Measurements from ENCODE around the gene PLCB4.

PLCB4 gene

DNA sequence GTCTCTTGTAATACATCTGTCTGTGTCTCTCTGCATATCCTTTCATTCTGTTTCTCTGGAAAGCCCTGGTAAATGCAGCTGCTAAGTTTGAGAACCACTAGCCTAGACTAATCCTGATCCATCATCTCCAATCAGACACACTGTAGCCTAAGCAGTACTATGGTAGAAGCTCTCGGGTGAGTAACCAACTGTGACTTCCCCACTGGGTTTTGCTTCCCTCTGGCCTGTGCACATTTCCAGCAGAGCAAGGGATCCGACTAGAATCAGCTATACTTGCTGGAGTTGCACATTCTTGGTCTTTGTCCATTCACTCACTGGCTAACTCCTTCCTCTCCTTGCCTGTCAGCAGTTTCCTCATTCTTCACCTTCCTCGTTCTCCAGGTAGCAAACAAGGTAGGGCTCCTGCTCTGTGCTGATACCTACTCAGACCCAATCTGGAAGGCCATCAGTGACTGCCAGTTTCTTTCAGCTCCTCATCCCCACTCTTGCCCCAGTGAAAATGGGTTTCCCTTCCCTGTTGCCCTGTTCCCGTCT lies 184.2 kb downstream of the PLCB4 start:
- Histone ChIP-seq H3K4me1 (ENCODE audit: control insufficient read depth, insufficient read depth, low read length) (no peaks in the 10 kb centered on the region), H3K27ac (ENCODE audit: extremely low read depth, low read depth, low read length) (no peak overlapping the region), H3K9me3 (ENCODE audit: control insufficient read depth, insufficient read depth, low read depth, low read length) (no peaks in the 10 kb centered on the region), H3K36me3 (ENCODE audit: control insufficient read depth in 2 of 2, insufficient read depth in 1 of 2, low read length in 2 of 2) (no peaks in the 10 kb centered on the region), H3K4me3 (ENCODE audit: low read depth, low read length) (no peak overlapping the region)
- ChIA-PET CTCF (interaction anchor here (0.9 kb wide), 1 partner anchor 43 kb away, joined by 3 read pairs; no protein-coding TSS in a partner anchor), POLR2A (no interaction called here)
- TF ChIP-seq SETDB1 (IDR thresholded peaks at IDR 0.05; ENCODE audit: insufficient read length, low read length) (no peak), HOXD13 (CRISPR knock-in tag; IDR thresholded peaks at IDR 0.05; ENCODE audit: borderline replicate concordance) (no peak), ZNF560 (tag by site-specific recombination; IDR thresholded peaks at IDR 0.05; ENCODE audit: borderline replicate concordance) (no peak), KLF9 (tag by site-specific recombination; IDR thresholded peaks at IDR 0.05; ENCODE audit: low read depth) (no peak), ZBTB7A (tag by site-specific recombination; IDR thresholded peaks at IDR 0.05; ENCODE audit: low read depth) (no peak), SP2 (tag by site-specific recombination; IDR thresholded peaks at IDR 0.05) (no peak), ZNF555 (tag by site-specific recombination; conservative IDR thresholded peaks at IDR 0.05) (no peak), ZNF426 (tag by site-specific recombination; IDR thresholded peaks at IDR 0.05) (no peak)
- TF ChIP-seq, protein P1, sequence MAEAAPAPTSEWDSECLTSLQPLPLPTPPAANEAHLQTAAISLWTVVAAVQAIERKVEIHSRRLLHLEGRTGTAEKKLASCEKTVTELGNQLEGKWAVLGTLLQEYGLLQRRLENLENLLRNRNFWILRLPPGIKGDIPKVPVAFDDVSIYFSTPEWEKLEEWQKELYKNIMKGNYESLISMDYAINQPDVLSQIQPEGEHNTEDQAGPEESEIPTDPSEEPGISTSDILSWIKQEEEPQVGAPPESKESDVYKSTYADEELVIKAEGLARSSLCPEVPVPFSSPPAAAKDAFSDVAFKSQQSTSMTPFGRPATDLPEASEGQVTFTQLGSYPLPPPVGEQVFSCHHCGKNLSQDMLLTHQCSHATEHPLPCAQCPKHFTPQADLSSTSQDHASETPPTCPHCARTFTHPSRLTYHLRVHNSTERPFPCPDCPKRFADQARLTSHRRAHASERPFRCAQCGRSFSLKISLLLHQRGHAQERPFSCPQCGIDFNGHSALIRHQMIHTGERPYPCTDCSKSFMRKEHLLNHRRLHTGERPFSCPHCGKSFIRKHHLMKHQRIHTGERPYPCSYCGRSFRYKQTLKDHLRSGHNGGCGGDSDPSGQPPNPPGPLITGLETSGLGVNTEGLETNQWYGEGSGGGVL (tag by site-specific recombination; IDR thresholded peaks at IDR 0.05), result no peak
- TF ChIP-seq, protein P2, sequence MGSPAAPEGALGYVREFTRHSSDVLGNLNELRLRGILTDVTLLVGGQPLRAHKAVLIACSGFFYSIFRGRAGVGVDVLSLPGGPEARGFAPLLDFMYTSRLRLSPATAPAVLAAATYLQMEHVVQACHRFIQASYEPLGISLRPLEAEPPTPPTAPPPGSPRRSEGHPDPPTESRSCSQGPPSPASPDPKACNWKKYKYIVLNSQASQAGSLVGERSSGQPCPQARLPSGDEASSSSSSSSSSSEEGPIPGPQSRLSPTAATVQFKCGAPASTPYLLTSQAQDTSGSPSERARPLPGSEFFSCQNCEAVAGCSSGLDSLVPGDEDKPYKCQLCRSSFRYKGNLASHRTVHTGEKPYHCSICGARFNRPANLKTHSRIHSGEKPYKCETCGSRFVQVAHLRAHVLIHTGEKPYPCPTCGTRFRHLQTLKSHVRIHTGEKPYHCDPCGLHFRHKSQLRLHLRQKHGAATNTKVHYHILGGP (tag by site-specific recombination; IDR thresholded peaks at IDR 0.05), result no peak

DNA sequence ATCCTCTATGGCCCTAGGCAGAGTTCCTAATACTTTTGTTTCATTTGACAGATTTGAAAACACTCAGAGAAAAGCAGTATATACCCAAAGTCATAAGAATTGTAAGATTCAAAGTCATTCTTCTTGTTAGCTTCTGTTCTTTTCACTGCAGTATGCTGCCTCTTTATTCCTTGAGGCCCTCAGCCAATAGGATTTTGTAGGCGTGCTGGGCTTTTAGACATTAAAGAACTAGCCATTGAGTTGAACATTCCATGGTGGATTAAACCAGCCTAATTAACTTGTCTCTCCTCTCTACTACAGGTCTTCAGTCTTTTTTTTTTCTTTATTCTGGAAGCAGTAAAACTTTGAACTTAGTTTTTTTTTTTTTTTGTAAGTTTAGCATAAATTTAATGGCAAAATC lies 186.3 kb downstream of the PLCB4 start:
- H3K27ac ChIP-seq (ENCODE audit: extremely low read depth, low read depth, low read length), result no peak overlapping the region
- ChIA-PET CTCF (interaction anchor here (0.6 kb wide), 1 partner anchor 39 kb away, joined by 3 read pairs; no protein-coding TSS in a partner anchor), POLR2A (no interaction called here)
- H3K36me3 ChIP-seq (ENCODE audit: control insufficient read depth in 2 of 2, insufficient read depth in 1 of 2, low read length in 2 of 2), result no peaks in the 10 kb centered on the region
- no peaks in the 10 kb centered on the region for H3K9me3 ChIP-seq (ENCODE audit: control insufficient read depth, insufficient read depth, low read depth, low read length)
- no peaks in the 10 kb centered on the region for H3K4me1 ChIP-seq (ENCODE audit: control insufficient read depth, insufficient read depth, low read length)
- H3K4me3 ChIP-seq (ENCODE audit: low read depth, low read length), result no peak overlapping the region
- TF ChIP-seq, protein P3, sequence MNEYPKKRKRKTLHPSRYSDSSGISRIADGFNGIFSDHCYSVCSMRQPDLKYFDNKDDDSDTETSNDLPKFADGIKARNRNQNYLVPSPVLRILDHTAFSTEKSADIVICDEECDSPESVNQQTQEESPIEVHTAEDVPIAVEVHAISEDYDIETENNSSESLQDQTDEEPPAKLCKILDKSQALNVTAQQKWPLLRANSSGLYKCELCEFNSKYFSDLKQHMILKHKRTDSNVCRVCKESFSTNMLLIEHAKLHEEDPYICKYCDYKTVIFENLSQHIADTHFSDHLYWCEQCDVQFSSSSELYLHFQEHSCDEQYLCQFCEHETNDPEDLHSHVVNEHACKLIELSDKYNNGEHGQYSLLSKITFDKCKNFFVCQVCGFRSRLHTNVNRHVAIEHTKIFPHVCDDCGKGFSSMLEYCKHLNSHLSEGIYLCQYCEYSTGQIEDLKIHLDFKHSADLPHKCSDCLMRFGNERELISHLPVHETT (tag by site-specific recombination; IDR thresholded peaks at IDR 0.05), result no peak
- TF ChIP-seq, protein P4, sequence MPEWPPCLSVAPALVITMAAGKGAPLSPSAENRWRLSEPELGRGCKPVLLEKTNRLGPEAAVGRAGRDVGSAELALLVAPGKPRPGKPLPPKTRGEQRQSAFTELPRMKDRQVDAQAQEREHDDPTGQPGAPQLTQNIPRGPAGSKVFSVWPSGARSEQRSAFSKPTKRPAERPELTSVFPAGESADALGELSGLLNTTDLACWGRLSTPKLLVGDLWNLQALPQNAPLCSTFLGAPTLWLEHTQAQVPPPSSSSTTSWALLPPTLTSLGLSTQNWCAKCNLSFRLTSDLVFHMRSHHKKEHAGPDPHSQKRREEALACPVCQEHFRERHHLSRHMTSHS (tag by site-specific recombination; IDR thresholded peaks at IDR 0.05), result no peak
- TF ChIP-seq ZNF426 (tag by site-specific recombination; IDR thresholded peaks at IDR 0.05) (no peak), ZNF391 (tag by site-specific recombination; IDR thresholded peaks at IDR 0.05; ENCODE audit: borderline replicate concordance, low read depth) (no peak), ZNF184 (tag by site-specific recombination; IDR thresholded peaks at IDR 0.05) (no peak), FEZF1 (tag by site-specific recombination; IDR thresholded peaks at IDR 0.05) (no peak)

DNA sequence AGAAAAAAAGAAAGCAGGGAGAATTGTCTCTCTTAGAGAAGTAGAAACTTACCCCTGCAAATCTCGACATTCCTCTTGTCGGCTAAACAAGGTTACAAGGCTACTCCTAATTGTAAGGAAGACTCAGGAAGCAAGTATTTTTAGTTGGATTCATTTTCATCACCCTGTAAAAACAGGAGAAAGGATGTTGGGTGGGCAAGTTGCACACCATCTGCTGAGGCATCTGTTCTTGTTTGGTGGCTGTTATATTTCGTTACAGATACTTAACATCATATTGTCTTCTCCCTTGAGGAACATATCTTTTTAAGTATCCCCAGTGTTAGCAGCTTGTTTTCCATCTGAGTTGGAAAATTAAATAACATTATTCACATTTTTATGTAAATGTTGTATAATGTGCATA lies 187.5 kb downstream of the PLCB4 start:
- POLR2A ChIA-PET, result no interaction called here
- TF ChIP-seq ZNF777 (tag by site-specific recombination; IDR thresholded peaks at IDR 0.05; ENCODE audit: borderline replicate concordance), result no peak
- H3K27ac ChIP-seq (ENCODE audit: extremely low read depth, low read depth, low read length), result no peak overlapping the region
- H3K36me3 ChIP-seq (ENCODE audit: control insufficient read depth in 2 of 2, insufficient read depth in 1 of 2, low read length in 2 of 2), result no peaks in the 10 kb centered on the region
- H3K4me1 ChIP-seq (ENCODE audit: control insufficient read depth, insufficient read depth, low read length), result no peaks in the 10 kb centered on the region
- CTCF ChIA-PET, result no interaction called here
- H3K4me3 ChIP-seq (ENCODE audit: low read depth, low read length), result no peak overlapping the region
- H3K9me3 ChIP-seq (ENCODE audit: control insufficient read depth, insufficient read depth, low read depth, low read length), result no peaks in the 10 kb centered on the region

Measured in HEK293 (cell line).